Non-pigmented ciliary epithelial cell (primary cell): Measurements from ENCODE around the gene ACRBP.

Experiments
- DNase-seq: peaks from one replicate; pipeline ENCODE4 v3.0.0-alpha.2; 2010; ENCODE audit warnings: low read depth

The ACRBP gene

GRCh38 chr12:6647083-6647604, at the start of gene ACRBP:
ACRBP (minus strand) TSS chr12:6647432; CDS start chr12:6647366, 66 bp downstream.
- no peak for DNase-seq

- DNase-seq = no peak
Observed at GRCh38 chr12:6695313-6696045, 48.2 kb upstream of the ACRBP start.

- DNase-seq = no peak
Observed at GRCh38 chr12:6694701-6695100, 47.5 kb upstream of the ACRBP start.

GRCh38 chr12:6693832-6694355, 46.7 kb upstream of the ACRBP start:
- no peak for DNase-seq

- DNase-seq = no peak
Observed at GRCh38 chr12:6692888-6693287, 45.7 kb upstream of the ACRBP start.

- DNase-seq = peak; percentile 3
Observed at GRCh38 chr12:6691473-6691872, 44.2 kb upstream of the ACRBP start.

- peak; percentile 93 for DNase-seq
Observed at GRCh38 chr12:6688999-6689882, 42.0 kb upstream of the ACRBP start, which contains the start of gene ZNF384. ZNF384 (minus strand) TSS chr12:6689375; CDS start chr12:6679520, 9,855 bp downstream.

- no peak for DNase-seq
Observed at GRCh38 chr12:6688543-6688998, 41.3 kb upstream of the ACRBP start.

- DNase-seq = no peak
Observed at GRCh38 chr12:6685814-6686213, 38.6 kb upstream of the ACRBP start.

GRCh38 chr12:6684609-6685008, 37.4 kb upstream of the ACRBP start:
- DNase-seq = no peak

GRCh38 chr12:6676962-6677361, 29.7 kb upstream of the ACRBP start:
- DNase-seq = no peak

GRCh38 chr12:6672143-6672542, 24.9 kb upstream of the ACRBP start:
- no peak for DNase-seq

GRCh38 chr12:6667559-6668210, 20.5 kb upstream of the ACRBP start:
- no peak for DNase-seq

- no peak for DNase-seq
Observed at GRCh38 chr12:6666211-6666610, 19.0 kb upstream of the ACRBP start.

GRCh38 chr12:6664902-6665301, 17.7 kb upstream of the ACRBP start:
- DNase-seq = no peak

- peak; percentile 95 for DNase-seq
Observed at GRCh38 chr12:6662906-6663742, 15.9 kb upstream of the ACRBP start, which contains the start of gene ING4. ING4 (minus strand) TSS chr12:6663119; CDS start chr12:6663101, 18 bp downstream.

- no peak for DNase-seq
Observed at GRCh38 chr12:6662602-6662905, 15.3 kb upstream of the ACRBP start.

GRCh38 chr12:6653987-6654386, 6.8 kb upstream of the ACRBP start:
- no peak for DNase-seq

GRCh38 chr12:6653342-6653741, 6.1 kb upstream of the ACRBP start:
- no peak for DNase-seq

GRCh38 chr12:6652391-6652790, 5.2 kb upstream of the ACRBP start:
- no peak for DNase-seq

GRCh38 chr12:6650832-6651231, 3.6 kb upstream of the ACRBP start:
- DNase-seq = no peak
